Ovary (tissue), 3 donors: ENCODE measurements around the gene GNRHR.

Experiments
- CTCF ChIP-seq, 3 donors: fragments of 450-650 bp in 2 of 3; fragments of 200-600 bp in 1 of 3; IDR thresholded peaks; one replicate each; pipeline versions ENCODE4 v1.5.1 to v1.8.0; 2016 to 2022; ENCODE audit warnings: antibody characterized with exemption in 3 of 3, mild to moderate bottlenecking in 1 of 3
- EP300 ChIP-seq: sonication (generic); formaldehyde crosslinking; IDR thresholded peaks from one replicate; pipeline ENCODE4 v1.6.1; 2017; ENCODE audit warnings: antibody characterized with exemption
- POLR2A ChIP-seq: fragments of 450-650 bp; IDR thresholded peaks from one replicate; pipeline ENCODE4 v1.6.1; 2017; ENCODE audit warnings: antibody characterized with exemption, mild to moderate bottlenecking, moderate library complexity
- donor health status: DM: no; HTN: no; CAD: no.

GRCh38 chr4:67750691-67751090, 3.5 kb downstream of the GNRHR start:
- no peak for TF ChIP-seq CTCF (IDR thresholded peaks at IDR 0.05)
- TF ChIP-seq POLR2A: no peak
- TF ChIP-seq EP300: no peak
